IMR-90 (cell line): ENCODE measurements around the gene ERC2. TPM values are rescaled to one million over a fixed set of nuclear protein-coding genes. Genes with fewer than 3 reads are reported as not detected.
A peak's percentile ranks its signal among the peaks of the same experiment; 100 is the strongest.

Experiments used
- ATAC-seq: fragments of 200-7000 bp; cut with Tn5 transposase; 2 replicates; pipeline ENCODE4 v1.9.1; 2020; ENCODE audit warnings: low read depth, mild to moderate bottlenecking, moderate library complexity
- BruUV-seq: library from RNA; stranded (reverse); fragments of 400-500 nt; replicated peaks from 2 replicates; lab custom pipeline; 2021; lab: Mats Ljungman, UMichigan
- CTCF ChIA-PET: fragments of 300-600 bp; formaldehyde crosslinking; extraction: SDS; loops from one replicate; lab custom pipeline; 2021; ENCODE audit warnings: antibody characterized with exemption; lab: Yijun Ruan, JAX
- POLR2A ChIA-PET: fragments of 300-600 bp; sonication (Branson Sonifier 250); formaldehyde crosslinking; loops from one replicate; lab custom pipeline; 2022; ENCODE audit warnings: antibody characterized with exemption; ENCODE audit not compliant: unreplicated experiment; lab: Charles Lee
- DNase-seq: peaks from one replicate; pipeline ENCODE4 v3.0.0; 2013
- H2AFZ ChIP-seq: replicated peaks from 2 replicates; pipeline ENCODE3; 2013; ENCODE audit warnings: low read length, mild to moderate bottlenecking; ENCODE audit not compliant: poor library complexity
- H2AK5ac ChIP-seq: 2 replicates; pipeline ENCODE4 v1.6.1; 2013; ENCODE audit warnings: low read depth, low read length, inconsistent platforms
- H2AK9ac ChIP-seq: replicated peaks from 2 replicates; pipeline ENCODE3; 2013; ENCODE audit warnings: mild to moderate bottlenecking, low read depth, low read length, moderate library complexity; ENCODE audit not compliant: poor library complexity
- H2BK120ac ChIP-seq: 2 replicates; pipeline ENCODE4 v1.6.1; 2013; ENCODE audit warnings: low read depth, low read length, inconsistent platforms
- H2BK15ac ChIP-seq: 3 replicates; pipeline ENCODE4 v1.6.1; 2013; ENCODE audit warnings: low read depth, low read length, inconsistent platforms
- H2BK20ac ChIP-seq: 2 replicates; pipeline ENCODE4 v1.6.1; 2013; ENCODE audit warnings: low read depth, mild to moderate bottlenecking, inconsistent platforms, low read length, moderate library complexity
- H2BK5ac ChIP-seq: 2 replicates; pipeline ENCODE4 v1.6.1; 2013; ENCODE audit warnings: mild to moderate bottlenecking, low read depth, low read length, inconsistent platforms; ENCODE audit not compliant: poor library complexity, severe bottlenecking
- H3K14ac ChIP-seq: replicated peaks from 2 replicates; pipeline ENCODE4 v1.6.1; 2013; ENCODE audit warnings: low read depth, low read length, inconsistent platforms
- H3K18ac ChIP-seq: 2 replicates; pipeline ENCODE4 v1.6.1; 2013; ENCODE audit warnings: low read depth, low read length, control low read depth
- H3K23ac ChIP-seq: 2 replicates; pipeline ENCODE4 v1.6.1; 2013; ENCODE audit warnings: low read depth, low read length, inconsistent platforms
- H3K27ac ChIP-seq: 2 replicates; pipeline ENCODE4 v1.5.1; 2013; ENCODE audit warnings: mild to moderate bottlenecking, control low read depth, low read length; ENCODE audit not compliant: insufficient read depth
- H3K27me3 ChIP-seq: 2 replicates; pipeline ENCODE4 v1.6.1; 2013; ENCODE audit warnings: low read length; ENCODE audit not compliant: control insufficient read depth, insufficient read depth
- H3K36me3 ChIP-seq: 2 replicates; pipeline ENCODE4 v1.6.1; 2013; ENCODE audit warnings: low read length, mixed read lengths; ENCODE audit not compliant: control insufficient read depth, insufficient read depth
- H3K4ac ChIP-seq: 2 replicates; pipeline ENCODE4 v1.6.1; 2013; ENCODE audit warnings: low read depth, low read length, inconsistent platforms
- H3K4me1 ChIP-seq: 2 replicates; pipeline ENCODE4 v1.6.1; 2013; ENCODE audit warnings: low read length, mixed read lengths; ENCODE audit not compliant: control insufficient read depth, insufficient read depth
- H3K4me2 ChIP-seq: 2 replicates; pipeline ENCODE4 v1.6.1; 2013; ENCODE audit warnings: low read depth, mild to moderate bottlenecking, control low read depth, low read length, moderate library complexity
- H3K4me3 ChIP-seq: 2 replicates; pipeline ENCODE4 v1.5.1; 2013; ENCODE audit warnings: low read depth, mild to moderate bottlenecking, control low read depth, low read length, moderate library complexity; ENCODE audit not compliant: insufficient read depth
- H3K56ac ChIP-seq: 2 replicates; pipeline ENCODE4 v1.6.1; 2013; ENCODE audit warnings: low read length, inconsistent platforms; ENCODE audit not compliant: insufficient read depth; ENCODE audit errors: extremely low read depth
- H3K79me1 ChIP-seq, 2 experiments: 2 replicates each; pipeline ENCODE4 v1.6.1; 2013; ENCODE audit warnings: low read length in 2 of 2, inconsistent platforms in 1 of 2, low read depth in 1 of 2
- H3K9ac ChIP-seq: 2 replicates; pipeline ENCODE4 v1.6.1; 2013; ENCODE audit warnings: low read depth, low read length, control low read depth
- H3K9me1 ChIP-seq: 2 replicates; pipeline ENCODE4 v1.6.1; 2013; ENCODE audit warnings: low read length, inconsistent platforms; ENCODE audit not compliant: insufficient read depth
- H3K9me3 ChIP-seq: 2 replicates; pipeline ENCODE4 v1.6.1; 2013; ENCODE audit warnings: low read length; ENCODE audit not compliant: control insufficient read depth, insufficient read depth
- H4K20me1 ChIP-seq: 2 replicates; pipeline ENCODE4 v1.6.1; 2013; ENCODE audit warnings: low read length, inconsistent platforms; ENCODE audit not compliant: insufficient read depth
- H4K5ac ChIP-seq: 2 replicates; pipeline ENCODE4 v1.6.1; 2013; ENCODE audit warnings: mild to moderate bottlenecking, low read depth, low read length, control low read depth
- H4K8ac ChIP-seq, 2 experiments: 2 replicates each; pipeline ENCODE4 v1.6.1; 2013; ENCODE audit warnings: low read depth in 2 of 2, low read length in 2 of 2, control low read depth in 1 of 2, inconsistent platforms in 1 of 2
- H4K91ac ChIP-seq: 2 replicates; pipeline ENCODE4 v1.6.1; 2013; ENCODE audit warnings: low read depth, low read length, inconsistent platforms; ENCODE audit not compliant: insufficient read depth
- CEBPB ChIP-seq: IDR thresholded peaks from 2 replicates; pipeline ENCODE4 v1.6.1; 2012; ENCODE audit warnings: low read depth, low read length, improper control_type of control experiment
- CHD1 ChIP-seq: IDR thresholded peaks from 2 replicates; pipeline ENCODE4 v1.6.1; 2012; ENCODE audit warnings: low read depth, low read length, improper control_type of control experiment
- MAZ ChIP-seq: IDR thresholded peaks from 2 replicates; pipeline ENCODE4 v1.6.1; 2012; ENCODE audit warnings: low read depth, mild to moderate bottlenecking, low read length, improper control_type of control experiment, moderate library complexity, borderline replicate concordance
- SMC3 ChIP-seq: fragments of 150-350 bp; IDR thresholded peaks from 2 replicates; pipeline ENCODE4 v1.6.1; 2016; ENCODE audit warnings: low read depth, mild to moderate bottlenecking, antibody characterized with exemption, low read length, moderate library complexity
- WGBS, 2 experiments: methylation state at CpG; one replicate each; pipeline versions ENCODE4 v1.1.5 to v1.1.7; 2013; ENCODE audit warnings: missing lambda C conversion rate in 2 of 2; ENCODE audit not compliant: insufficient read length in 1 of 2; ENCODE audit errors: extremely low coverage in 2 of 2; 5-methylcytosine and 5-hydroxymethylcytosine counted together
- dilution Hi-C: fragments of 300-500 bp; cut with HindIII; formaldehyde crosslinking; loops from one replicate; pipeline ENCODE4 v1.14.3; 2018; ENCODE audit warnings: low sequenced_read_pairs; ENCODE audit not compliant: unreplicated experiment
- in situ Hi-C: fragments of 300-500 bp; cut with MboI; formaldehyde crosslinking; loops from 3 replicates; pipeline ENCODE4 v1.14.3; 2019; ENCODE audit warnings: low sequenced_read_pairs, inconsistent platforms, mixed read lengths
- intact Hi-C: fragments of 100-400 bp; cut with micrococcal nuclease; formaldehyde crosslinking; loops from 2 replicates; pipeline ENCODE4 v1.10.0; 2022
- polyA plus RNA-seq, 3 experiments: library from polyadenylated mRNA; depleted of rRNA; stranded (reverse); fragments of >200 nt; gene quantifications; 2 replicates each; pipeline ENCODE4 v1.2.3, GENCODE V29; 2012; ENCODE audit warnings: low replicate concordance in 1 of 3
- total RNA-seq: library from RNA; depleted of rRNA; stranded (reverse); fragments of >200 nt; gene quantifications from 2 replicates; pipeline ENCODE4 v1.2.3, GENCODE V29; 2012
- TF ChIP-seq, protein P1 (sequence below): conservative IDR thresholded peaks from 2 replicates; pipeline ENCODE4 v1.5.1; 2012; ENCODE audit warnings: mild to moderate bottlenecking, low read depth, low read length, improper control_type of control experiment

Gene ERC2
- total and polyA plus RNA-seq, 2 of the 4 experiments (the other 2 are of a cell fraction) = 0.17 to 0.18 TPM

GRCh38 chr3:55691141-55691540, 777.1 kb downstream of the ERC2 start:
- Histone ChIP-seq H3K9me3 (no peaks in the 10 kb centered on the region), H3K27me3 (no peaks in the 10 kb centered on the region), H3K4ac (no peak overlapping the region), H2AK5ac (no peak overlapping the region), H3K9me1 (peaks cover 11% of the 10 kb centered on the region), H3K4me1 (peaks cover 12% of the 10 kb centered on the region), H3K4me2 (no peak overlapping the region), H3K4me3 (no peak overlapping the region), H3K56ac (no peak overlapping the region), H4K8ac (no peak overlapping the region), H2BK120ac (peak overlapping the region; percentile 42; the same call in 1 of the 2 replicates), H2BK15ac (no peak overlapping the region), H4K5ac (no peak overlapping the region), H2AK9ac (no peak overlapping the region), H2AFZ (no peak overlapping the region), H3K9ac (no peak overlapping the region), H3K36me3 (no peaks in the 10 kb centered on the region), H2BK20ac (peak overlapping the region; percentile 14; the same call in 1 of the 2 replicates), H4K20me1 (no peaks in the 10 kb centered on the region), H3K14ac (no peak overlapping the region), H2BK5ac (no peak overlapping the region), H3K27ac (no peak overlapping the region), H4K91ac (no peak overlapping the region), H3K23ac (no peak overlapping the region), H3K79me1 (no peaks in the 10 kb centered on the region), H3K18ac (no peak overlapping the region)
- ATAC-seq = no peak
- BruUV-seq = no TSS peak
- ChIA-PET CTCF (no interaction called here), POLR2A (no interaction called here)
- intact Hi-C loops (no loop called here), dilution Hi-C loops (no loop called here), in situ Hi-C loops (no loop called here)
- no peak for DNase-seq
- WGBS, 2 experiments = no CpG with 5 or more reads among the region's 4 CpGs
- TF ChIP-seq SMC3 = no peak
- TF ChIP-seq CHD1 = no peak
- TF ChIP-seq, protein P1, sequence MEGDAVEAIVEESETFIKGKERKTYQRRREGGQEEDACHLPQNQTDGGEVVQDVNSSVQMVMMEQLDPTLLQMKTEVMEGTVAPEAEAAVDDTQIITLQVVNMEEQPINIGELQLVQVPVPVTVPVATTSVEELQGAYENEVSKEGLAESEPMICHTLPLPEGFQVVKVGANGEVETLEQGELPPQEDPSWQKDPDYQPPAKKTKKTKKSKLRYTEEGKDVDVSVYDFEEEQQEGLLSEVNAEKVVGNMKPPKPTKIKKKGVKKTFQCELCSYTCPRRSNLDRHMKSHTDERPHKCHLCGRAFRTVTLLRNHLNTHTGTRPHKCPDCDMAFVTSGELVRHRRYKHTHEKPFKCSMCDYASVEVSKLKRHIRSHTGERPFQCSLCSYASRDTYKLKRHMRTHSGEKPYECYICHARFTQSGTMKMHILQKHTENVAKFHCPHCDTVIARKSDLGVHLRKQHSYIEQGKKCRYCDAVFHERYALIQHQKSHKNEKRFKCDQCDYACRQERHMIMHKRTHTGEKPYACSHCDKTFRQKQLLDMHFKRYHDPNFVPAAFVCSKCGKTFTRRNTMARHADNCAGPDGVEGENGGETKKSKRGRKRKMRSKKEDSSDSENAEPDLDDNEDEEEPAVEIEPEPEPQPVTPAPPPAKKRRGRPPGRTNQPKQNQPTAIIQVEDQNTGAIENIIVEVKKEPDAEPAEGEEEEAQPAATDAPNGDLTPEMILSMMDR = no peak
- no peak for TF ChIP-seq MAZ
- no peak for TF ChIP-seq CEBPB
